Activated CD4-positive, alpha-beta T cell treated with anti-CD3 and anti-CD28 coated beads, Interleukin-2, amount 10 ng/mL, durations not matched to agents 24 days and 14 days (primary cell): ENCODE measurements around the gene GRID2IP. TPM values are rescaled to one million over a fixed set of nuclear protein-coding genes. Genes with fewer than 3 reads are reported as not detected.

ENCODE experiments used
- DNase-seq: peaks from one replicate; pipeline ENCODE4 v3.0.0; 2022
- H3K27ac Mint-ChIP-seq: one replicate; pipeline ENCODE4 v1.8.0; 2022; ENCODE audit warnings: mild to moderate bottlenecking, mixed read lengths
- H3K27me3 Mint-ChIP-seq: one replicate; pipeline ENCODE4 v1.8.0; 2022; ENCODE audit warnings: mixed read lengths
- H3K36me3 Mint-ChIP-seq: one replicate; pipeline ENCODE4 v1.8.0; 2022; ENCODE audit warnings: low read depth, mild to moderate bottlenecking, mixed read lengths
- H3K4me1 Mint-ChIP-seq: one replicate; pipeline ENCODE4 v1.8.0; 2021; ENCODE audit warnings: mixed read lengths
- H3K4me3 Mint-ChIP-seq: one replicate; pipeline ENCODE4 v1.8.0; 2022; ENCODE audit warnings: mild to moderate bottlenecking, moderate library complexity, mixed read lengths
- H3K9me3 Mint-ChIP-seq: one replicate; pipeline ENCODE4 v1.8.0; 2021; ENCODE audit warnings: mixed read lengths
- intact Hi-C: fragments of 100-400 bp; cut with micrococcal nuclease; formaldehyde crosslinking; loops from one replicate; pipeline ENCODE4 v1.15.1; 2023
- total RNA-seq: library from RNA; stranded (reverse); gene quantifications from 2 replicates; pipeline ENCODE4 v1.2.3, GENCODE V29; 2022

Gene GRID2IP
- total RNA-seq, 1 donor from 2014 or later, result not detected

- H3K4me3 Mint-ChIP-seq, result no peak overlapping the region
- intact Hi-C loops, result no loop called here
Observed at GRCh38 chr7:6520163-6520981, 30.9 kb downstream of the GRID2IP start.

GRCh38 chr7:6516387-6516983 is 34.8 kb downstream of the GRID2IP start:
- Mint-ChIP-seq H3K9me3 (no peaks in the 10 kb centered on the region), H3K36me3 (no peaks in the 10 kb centered on the region), H3K4me3 (peak overlapping the region; percentile 82), H3K27ac (no peak overlapping the region), H3K4me1 (peaks cover 6% of the 10 kb centered on the region), H3K27me3 (peaks cover 2% of the 10 kb centered on the region)
- intact Hi-C loops, result loop anchor here (2.0 to 10.0 kb wide), 4 partner anchors 42 to 418 kb away; no protein-coding TSS in a partner anchor
- DNase-seq, result peak; percentile 91

More at GRCh38 chr7:6520163-6520981, 30.9 kb downstream of the GRID2IP start:
- no peak for DNase-seq
- Mint-ChIP-seq H3K36me3 (no peaks in the 10 kb centered on the region), H3K9me3 (no peaks in the 10 kb centered on the region), H3K27me3 (peaks cover 9% of the 10 kb centered on the region), H3K27ac (no peak overlapping the region), H3K4me1 (peaks cover 6% of the 10 kb centered on the region)

GRCh38 chr7:6513541-6513940 is 37.7 kb downstream of the GRID2IP start:
- Mint-ChIP-seq H3K4me1 (peaks cover 6% of the 10 kb centered on the region), H3K27me3 (peaks cover 2% of the 10 kb centered on the region), H3K27ac (no peak overlapping the region), H3K4me3 (no peak overlapping the region), H3K9me3 (no peaks in the 10 kb centered on the region), H3K36me3 (no peaks in the 10 kb centered on the region)
- no peak for DNase-seq
- intact Hi-C loops, result loop anchor here (10.0 kb wide), 1 partner anchor 421 kb away; no protein-coding TSS in a partner anchor

GRCh38 chr7:6512892-6513291 is 38.4 kb downstream of the GRID2IP start:
- intact Hi-C loops, result loop anchor here (10.0 kb wide), 1 partner anchor 422 kb away; no protein-coding TSS in a partner anchor
- H3K36me3 Mint-ChIP-seq, result no peaks in the 10 kb centered on the region
- peaks cover 6% of the 10 kb centered on the region for H3K4me1 Mint-ChIP-seq
- no peak overlapping the region for H3K4me3 Mint-ChIP-seq
- no peak for DNase-seq
- no peak overlapping the region for H3K27ac Mint-ChIP-seq
- peaks cover 2% of the 10 kb centered on the region for H3K27me3 Mint-ChIP-seq
- no peaks in the 10 kb centered on the region for H3K9me3 Mint-ChIP-seq

GRCh38 chr7:6510476-6511133 is 40.7 kb downstream of the GRID2IP start:
- Mint-ChIP-seq H3K9me3 (no peaks in the 10 kb centered on the region), H3K36me3 (no peaks in the 10 kb centered on the region), H3K4me1 (no peaks in the 10 kb centered on the region), H3K4me3 (no peak overlapping the region), H3K27me3 (no peaks in the 10 kb centered on the region), H3K27ac (no peak overlapping the region)
- intact Hi-C loops, result loop anchor here (10.0 kb wide), 1 partner anchor 424 kb away; no protein-coding TSS in a partner anchor
- no peak for DNase-seq

GRCh38 chr7:6508950-6509349 is 42.3 kb downstream of the GRID2IP start:
- Mint-ChIP-seq H3K4me3 (no peak overlapping the region), H3K27me3 (no peaks in the 10 kb centered on the region), H3K4me1 (peaks cover 10% of the 10 kb centered on the region), H3K9me3 (no peaks in the 10 kb centered on the region), H3K36me3 (no peaks in the 10 kb centered on the region), H3K27ac (no peak overlapping the region)
- DNase-seq, result no peak
- intact Hi-C loops, result no loop called here

- Mint-ChIP-seq H3K27me3 (no peaks in the 10 kb centered on the region), H3K36me3 (no peaks in the 10 kb centered on the region), H3K4me1 (peaks cover 11% of the 10 kb centered on the region), H3K9me3 (no peaks in the 10 kb centered on the region), H3K4me3 (no peak overlapping the region), H3K27ac (no peak overlapping the region)
- intact Hi-C loops, result no loop called here
- DNase-seq, result no peak
Observed at GRCh38 chr7:6508539-6508938, 42.7 kb downstream of the GRID2IP start.

GRCh38 chr7:6507906-6508305 is 43.4 kb downstream of the GRID2IP start:
- H3K4me3 Mint-ChIP-seq, result no peak overlapping the region
- no peaks in the 10 kb centered on the region for H3K27me3 Mint-ChIP-seq
- intact Hi-C loops, result no loop called here
- H3K4me1 Mint-ChIP-seq, result peaks cover 11% of the 10 kb centered on the region
- H3K27ac Mint-ChIP-seq, result no peak overlapping the region
- H3K36me3 Mint-ChIP-seq, result no peaks in the 10 kb centered on the region
- no peaks in the 10 kb centered on the region for H3K9me3 Mint-ChIP-seq
- DNase-seq, result no peak

- no peak for DNase-seq
- no peak overlapping the region for H3K27ac Mint-ChIP-seq
- no peaks in the 10 kb centered on the region for H3K36me3 Mint-ChIP-seq
- H3K4me3 Mint-ChIP-seq, result no peak overlapping the region
- no peaks in the 10 kb centered on the region for H3K9me3 Mint-ChIP-seq
- no peaks in the 10 kb centered on the region for H3K27me3 Mint-ChIP-seq
- intact Hi-C loops, result no loop called here
- H3K4me1 Mint-ChIP-seq, result peaks cover 11% of the 10 kb centered on the region
Observed at GRCh38 chr7:6505685-6506559, 45.3 kb downstream of the GRID2IP start.

- Mint-ChIP-seq H3K9me3 (no peaks in the 10 kb centered on the region), H3K4me1 (peaks cover 11% of the 10 kb centered on the region), H3K4me3 (peak overlapping the region; percentile 96), H3K27me3 (no peaks in the 10 kb centered on the region), H3K36me3 (no peaks in the 10 kb centered on the region), H3K27ac (no peak overlapping the region)
- no peak for DNase-seq
- intact Hi-C loops, result no loop called here
Observed at GRCh38 chr7:6504996-6505395, 46.3 kb downstream of the GRID2IP start.

GRCh38 chr7:6502886-6503285 is 48.4 kb downstream of the GRID2IP start:
- Mint-ChIP-seq H3K4me3 (peak overlapping the region; percentile 28), H3K36me3 (no peaks in the 10 kb centered on the region), H3K9me3 (no peaks in the 10 kb centered on the region), H3K27me3 (no peaks in the 10 kb centered on the region), H3K27ac (no peak overlapping the region), H3K4me1 (peaks cover 11% of the 10 kb centered on the region)
- DNase-seq, result no peak
- intact Hi-C loops, result no loop called here

- H3K36me3 Mint-ChIP-seq, result no peaks in the 10 kb centered on the region
- H3K27ac Mint-ChIP-seq, result no peak overlapping the region
- H3K4me1 Mint-ChIP-seq, result peaks cover 11% of the 10 kb centered on the region
- intact Hi-C loops, result no loop called here
- no peak for DNase-seq
- peak overlapping the region; percentile 19 for H3K4me3 Mint-ChIP-seq
- no peaks in the 10 kb centered on the region for H3K9me3 Mint-ChIP-seq
- H3K27me3 Mint-ChIP-seq, result no peaks in the 10 kb centered on the region
Observed at GRCh38 chr7:6501586-6502564, 49.4 kb downstream of the GRID2IP start.
